AG08395 (cell line): ENCODE results near the gene CCL26.
"Not testable (repeated sequence)": the region's sequence is repeated elsewhere in the genome, so short reads cannot be mapped to it uniquely, and the experiment has no call there.

Experiments
- DNase-seq: peaks from one replicate; pipeline ENCODE4 v3.0.0; 2012; ENCODE audit warnings: mixed read lengths, low spot score

The CCL26 gene

DNA sequence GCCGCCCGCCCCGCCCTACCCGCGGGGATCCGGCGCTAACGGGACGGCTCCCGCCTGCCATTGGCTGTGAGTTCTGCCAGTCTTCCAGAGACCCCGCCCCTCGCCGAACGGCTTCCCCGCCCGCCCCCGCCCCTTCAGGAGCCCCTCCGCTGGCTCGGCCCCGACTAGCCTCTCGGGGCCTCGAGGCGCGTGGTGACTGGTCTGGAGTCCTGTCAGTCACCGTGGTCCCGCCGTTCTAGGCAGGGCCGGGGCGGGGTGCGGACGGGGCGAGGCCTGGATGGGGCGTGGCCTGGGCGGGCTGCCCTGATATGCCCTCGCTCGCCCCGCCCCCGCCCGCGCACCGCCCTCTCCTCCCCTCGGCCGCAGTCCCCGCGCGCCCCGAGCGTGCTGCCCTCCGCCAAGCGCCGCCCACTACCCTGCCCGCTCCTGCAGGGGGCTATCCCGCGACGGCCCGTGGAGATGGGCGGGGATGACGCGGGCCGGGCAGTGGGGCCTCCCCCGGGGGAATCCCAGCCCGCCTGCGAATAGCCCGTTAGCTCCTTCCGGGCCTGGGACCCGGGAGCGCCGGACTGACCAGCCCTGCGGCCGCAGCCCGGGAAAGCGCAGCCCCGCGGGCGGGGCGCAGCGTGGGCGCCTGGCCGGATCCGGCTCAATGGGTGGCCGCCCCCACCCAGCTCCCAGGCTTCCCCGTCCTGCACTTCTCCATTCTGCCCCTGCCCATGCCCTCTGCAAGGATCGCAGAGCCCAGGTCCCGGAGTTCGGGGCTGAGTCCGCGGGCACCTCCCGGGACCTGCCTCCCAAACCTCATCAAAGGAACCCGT is 32.8 kb downstream of the CCL26 start:
- DNase-seq = peak; percentile 99

DNA sequence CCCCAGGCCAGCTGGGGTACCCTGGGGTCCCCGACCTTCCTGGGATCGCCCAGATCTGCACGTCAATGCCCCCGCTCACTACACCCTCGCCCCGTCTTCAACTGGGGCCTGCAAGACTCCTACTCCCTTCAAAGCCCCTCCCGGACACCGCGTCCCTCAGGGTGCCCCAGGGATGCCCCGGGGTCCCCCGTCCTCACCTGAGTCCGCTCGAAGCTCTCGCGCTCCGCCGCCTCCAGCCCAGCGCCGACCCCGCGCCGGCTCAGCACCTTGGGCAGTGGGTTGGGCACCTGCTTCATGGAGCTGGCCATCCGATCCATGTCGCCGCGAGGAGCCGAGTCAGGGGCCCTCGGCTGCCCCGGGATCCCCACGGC is 33.4 kb downstream of the CCL26 start, which contains the start of gene HIP1:
Gene HIP1, minus strand, starts transcription at position 338 of the 371 bp plus-strand sequence. Its CDS starts 21 bp downstream, at position 317.
- DNase-seq = no peak

DNA sequence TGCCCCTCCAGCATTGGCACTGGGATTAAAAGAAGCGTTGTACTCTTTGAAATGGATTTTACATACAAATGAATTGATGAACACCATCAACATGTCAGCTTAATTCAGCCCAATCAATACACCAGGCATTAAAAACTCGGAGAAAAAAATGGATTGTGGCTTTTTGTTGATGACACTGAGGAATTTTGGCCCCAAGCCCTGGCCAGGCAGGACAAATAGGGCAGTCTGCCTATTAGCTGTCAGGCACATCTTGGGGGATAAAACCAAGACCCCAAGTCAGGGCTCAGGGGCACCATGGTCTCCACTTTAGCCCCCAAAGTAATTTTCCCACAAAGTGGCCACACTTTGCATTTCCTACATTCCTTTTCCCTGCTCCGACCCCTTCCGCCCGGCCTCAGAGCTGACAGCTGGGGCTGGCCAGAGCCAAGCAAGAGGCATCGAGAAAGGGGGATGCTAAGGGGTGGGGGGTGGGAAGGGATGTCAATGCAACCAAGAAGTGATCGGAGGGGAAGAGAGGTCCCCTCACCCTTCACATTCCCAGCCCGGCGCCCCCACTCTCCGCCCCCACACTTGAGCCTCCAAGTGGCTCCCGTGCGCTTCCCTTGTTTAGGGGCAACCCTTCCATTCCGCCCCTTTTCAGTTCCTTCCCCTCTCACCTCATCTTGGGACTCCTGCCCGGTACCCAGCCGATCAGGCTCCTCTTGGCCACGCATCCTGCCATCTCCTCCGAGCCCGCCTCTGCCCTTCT is 34.0 kb downstream of the CCL26 start:
- DNase-seq = no peak

DNA sequence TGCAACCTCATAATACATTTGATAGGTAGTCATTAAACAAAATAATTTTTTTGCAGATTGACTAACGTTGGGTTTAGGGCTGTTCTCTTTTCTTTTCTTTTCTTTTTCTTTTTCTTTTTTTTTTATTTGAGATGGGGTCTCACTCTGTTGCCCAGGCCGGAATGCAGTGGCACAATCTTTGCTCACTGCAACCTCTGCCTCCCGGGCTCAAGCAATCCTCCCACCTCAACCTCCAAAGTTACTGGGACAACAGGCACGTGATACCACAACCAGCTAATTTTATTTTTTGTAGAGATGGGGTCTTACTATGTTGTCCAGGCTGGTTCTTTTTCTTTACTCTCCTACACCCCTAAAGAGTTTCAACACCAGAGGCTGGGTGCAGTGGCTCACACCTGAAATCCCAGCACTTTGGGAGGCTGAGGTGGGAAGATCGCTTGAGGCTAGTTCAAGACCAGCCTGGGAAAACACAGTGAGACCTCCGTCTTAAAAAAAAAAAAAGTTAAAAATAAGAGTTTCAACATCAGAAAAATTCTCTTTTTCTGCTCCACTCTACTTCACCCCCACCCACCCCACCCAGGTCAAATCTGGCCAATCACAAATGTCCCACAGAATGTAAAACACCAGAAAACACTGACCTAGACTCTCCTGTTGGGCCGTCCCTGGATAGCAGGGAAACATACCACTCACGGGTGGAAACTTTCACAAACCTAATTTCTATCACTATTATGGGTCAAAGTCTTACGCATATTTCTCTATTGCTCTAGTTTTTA is 36.2 kb downstream of the CCL26 start:
- no peak for DNase-seq

DNA sequence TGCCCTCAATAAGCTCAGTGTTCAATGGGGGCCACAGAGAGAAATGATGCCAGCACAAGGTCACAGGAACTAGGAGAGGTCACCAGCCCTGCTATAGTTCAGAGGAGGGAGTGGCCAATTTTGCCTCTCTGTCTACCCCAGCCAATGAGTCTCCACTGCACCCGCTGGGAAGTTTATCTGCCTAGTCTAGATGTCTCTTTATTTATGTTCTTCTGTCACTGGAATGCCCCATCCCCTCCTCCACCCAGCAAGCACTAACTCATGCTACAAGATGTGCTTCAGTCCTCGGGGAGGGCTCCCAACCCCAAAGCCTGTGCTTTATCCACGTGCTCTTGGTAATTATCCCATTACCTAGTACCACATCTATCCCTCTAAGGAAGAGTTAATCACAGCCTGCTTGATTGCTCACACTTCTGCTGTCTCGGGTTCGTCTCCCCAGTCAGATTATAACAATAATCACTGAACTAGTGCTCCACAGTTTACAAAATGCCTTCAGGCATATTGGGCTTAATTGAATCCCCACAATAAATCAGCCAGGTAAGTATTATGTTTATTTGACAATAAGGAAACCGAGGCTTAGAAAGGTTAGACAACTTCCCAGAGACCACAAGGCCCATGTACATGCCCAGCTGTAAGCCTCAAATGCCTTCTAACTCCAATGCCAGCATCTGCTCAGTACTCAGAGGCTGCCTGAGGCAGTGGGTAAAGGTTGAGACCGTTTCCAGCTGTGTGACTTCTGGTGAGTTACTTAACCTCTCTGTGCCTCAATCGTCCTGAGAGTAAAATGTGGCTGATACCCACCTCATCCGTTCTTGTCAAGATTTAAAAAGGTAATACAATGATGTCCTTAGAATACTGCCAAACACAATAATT is 37.2 kb downstream of the CCL26 start:
- DNase-seq = no peak

DNA sequence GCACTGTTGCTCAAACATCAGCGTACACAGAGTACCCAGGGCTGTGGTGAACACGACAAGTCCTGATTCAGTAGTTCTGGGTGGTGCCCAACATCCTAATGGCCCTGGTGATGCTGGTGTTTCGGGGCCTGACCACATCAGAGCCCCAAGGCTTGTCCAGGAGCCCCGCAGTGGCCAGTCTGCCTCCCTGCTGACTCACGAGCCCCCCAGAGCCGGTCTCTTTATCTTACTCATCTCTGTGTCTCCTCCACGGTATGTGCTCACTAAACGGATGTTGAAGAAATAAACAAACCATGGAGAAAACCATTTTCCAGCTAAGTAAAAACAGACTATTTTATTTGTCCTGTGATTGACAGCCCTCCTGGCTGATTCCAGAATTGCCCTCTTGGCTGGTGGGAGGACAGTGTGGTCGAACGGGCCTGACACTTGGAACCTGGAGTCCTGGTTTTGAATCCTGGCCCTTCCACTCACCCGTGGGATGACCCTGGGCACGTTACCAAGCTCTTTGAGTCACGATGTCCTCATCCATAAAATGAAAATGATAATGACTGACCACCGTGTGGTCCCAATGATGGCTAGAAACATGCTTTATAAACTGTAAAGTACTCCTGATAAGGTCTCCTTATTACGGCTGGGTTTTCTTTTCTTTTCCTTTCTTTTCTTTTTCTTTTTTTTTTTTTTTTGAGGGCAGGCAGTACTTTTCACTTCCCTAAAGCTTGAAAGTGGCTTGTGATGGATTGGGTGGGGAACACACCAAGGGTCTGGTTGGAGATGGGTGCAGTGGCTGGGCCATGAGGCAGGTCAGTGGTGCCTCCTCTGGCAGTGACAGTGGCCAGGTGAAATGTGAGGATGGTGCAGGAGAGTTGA is 39.0 kb downstream of the CCL26 start:
- DNase-seq = peak; percentile 92

DNA sequence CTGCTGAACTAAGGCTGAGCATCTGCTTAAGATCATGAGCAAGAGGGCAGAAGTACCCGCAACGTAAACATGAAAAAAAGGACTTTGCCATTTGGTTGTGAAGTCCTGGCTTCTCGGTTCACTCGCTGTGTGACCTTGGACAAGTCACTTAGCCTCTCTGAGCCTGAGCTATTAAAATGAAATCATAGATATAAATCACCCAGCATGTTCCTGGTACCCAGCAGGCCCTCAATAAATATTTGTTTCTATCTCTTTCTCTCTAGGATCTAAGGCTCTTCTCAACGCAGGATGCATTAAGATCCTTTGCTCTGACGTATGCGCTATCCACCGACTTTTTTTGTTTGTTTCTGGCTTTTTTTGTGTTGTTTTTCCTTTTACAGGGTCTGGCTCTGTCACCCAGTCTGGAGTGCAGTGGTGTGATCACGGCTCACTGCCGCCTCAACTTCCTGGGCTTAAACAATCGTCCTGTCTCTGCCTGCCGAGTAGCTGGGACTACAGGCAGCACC is 39.9 kb downstream of the CCL26 start:
- no peak for DNase-seq

DNA sequence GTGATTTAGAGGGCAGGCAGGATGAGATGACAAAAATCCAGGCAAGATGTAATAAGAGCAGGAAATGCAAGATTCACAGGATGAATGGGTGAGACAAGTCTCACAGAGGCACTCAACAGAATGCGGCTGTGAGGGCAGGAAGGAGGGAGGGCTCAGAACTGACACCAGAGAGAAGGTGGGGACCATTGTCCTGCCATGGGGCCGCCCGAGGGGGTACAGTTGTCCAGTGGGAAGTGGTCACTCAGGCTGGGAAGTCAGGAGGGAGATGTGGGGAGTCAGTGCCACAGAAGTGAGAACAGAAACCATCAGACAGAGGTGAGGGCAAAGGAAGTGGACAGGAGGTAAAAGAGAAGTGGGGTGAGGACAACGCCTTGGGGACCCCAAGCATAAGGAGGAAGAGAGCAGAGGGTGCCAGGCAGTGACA is 42.1 kb downstream of the CCL26 start:
- no peak for DNase-seq

DNA sequence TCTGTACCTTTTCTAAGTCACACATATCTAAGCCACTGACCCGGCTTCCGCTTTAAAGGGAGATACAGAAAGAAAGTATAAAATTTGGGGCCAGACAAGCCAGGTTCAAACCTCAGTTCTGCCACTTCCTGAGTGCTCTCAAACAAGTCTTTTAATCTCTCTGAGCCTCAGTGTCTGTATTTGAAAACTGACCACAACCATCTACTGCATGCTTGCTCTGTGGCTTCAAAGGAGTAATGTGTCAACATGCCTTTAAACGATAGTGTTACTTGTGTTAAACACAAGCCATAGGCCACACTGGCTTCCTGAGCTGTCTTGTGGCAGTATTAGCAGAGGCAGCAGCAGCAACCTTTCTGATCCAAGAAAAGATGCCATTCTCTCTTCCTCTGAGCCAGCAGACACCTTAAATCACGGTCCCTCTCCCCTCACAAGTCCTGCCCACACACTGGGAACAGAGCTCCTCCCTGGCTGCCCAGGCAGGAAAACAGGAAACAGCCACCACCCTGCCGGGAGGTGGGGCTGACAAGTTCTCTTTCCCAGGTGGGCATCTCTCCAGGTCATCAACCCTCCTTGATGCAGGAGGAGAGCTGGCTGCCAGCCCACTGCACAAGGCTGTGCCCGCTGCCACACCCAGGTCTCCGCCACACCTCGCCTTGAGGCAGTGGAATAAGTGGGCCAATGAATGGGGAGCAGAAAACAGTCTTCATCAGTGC is 44.0 kb downstream of the CCL26 start:
- no peak for DNase-seq

DNA sequence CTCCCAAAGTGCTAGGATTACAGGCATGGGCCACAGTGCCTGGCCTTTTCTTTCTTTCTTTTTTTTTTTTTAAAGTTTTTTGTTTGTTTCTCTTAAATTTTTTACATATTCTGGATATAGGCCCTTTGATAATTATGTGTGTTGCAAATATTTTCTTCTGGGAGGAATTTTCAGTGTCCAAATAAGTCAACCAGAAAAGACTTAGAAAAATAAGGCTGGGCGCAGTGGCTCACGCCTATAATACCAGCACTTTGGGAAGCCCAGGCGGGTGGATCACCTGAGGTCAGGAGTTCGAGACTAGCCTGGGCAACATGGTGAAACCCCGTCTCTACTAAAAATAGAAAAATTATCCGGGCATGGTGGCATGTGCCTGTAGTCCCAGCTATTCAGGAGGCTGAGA is 44.7 kb downstream of the CCL26 start:
- DNase-seq = not testable (repeated sequence)

DNA sequence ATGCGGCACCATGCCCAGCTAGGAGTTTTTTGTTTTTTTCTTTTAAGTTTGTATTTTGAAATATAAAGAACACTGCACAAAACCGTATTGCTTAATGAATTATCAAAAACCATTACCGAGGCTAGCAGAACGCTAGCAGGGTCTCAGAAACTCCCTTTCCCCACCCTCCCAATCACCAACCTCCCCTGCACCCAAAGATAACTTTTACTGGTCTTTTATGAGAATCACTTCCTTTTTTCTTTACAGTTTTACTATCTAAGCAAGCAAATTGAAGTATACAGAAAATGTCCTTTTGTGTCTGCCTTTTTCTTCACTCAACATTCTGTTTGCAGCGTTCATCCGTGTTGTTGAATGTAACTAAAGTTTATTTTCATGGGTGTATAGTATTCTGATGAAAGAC is 46.7 kb downstream of the CCL26 start:
- DNase-seq = no peak

DNA sequence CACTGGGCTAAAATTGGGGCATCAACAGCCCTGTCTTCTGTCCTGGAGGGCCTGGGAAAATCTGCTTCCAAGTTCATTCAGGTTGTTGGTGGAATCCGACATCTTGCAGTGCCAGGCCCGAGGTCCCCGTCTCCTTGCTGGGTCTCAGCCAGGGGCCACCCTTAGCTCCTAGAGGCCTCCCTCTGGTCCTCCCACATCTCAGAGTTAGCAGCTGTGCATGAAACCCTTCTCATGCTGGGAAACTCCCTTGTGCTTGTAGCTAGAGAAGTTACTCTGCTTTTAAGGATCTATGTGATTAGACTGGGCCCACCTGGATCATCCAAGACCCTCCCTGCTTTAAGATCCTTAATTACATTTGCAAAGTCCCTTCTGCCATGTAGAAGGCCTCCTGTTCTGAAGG is 48.6 kb downstream of the CCL26 start:
- DNase-seq = no peak

DNA sequence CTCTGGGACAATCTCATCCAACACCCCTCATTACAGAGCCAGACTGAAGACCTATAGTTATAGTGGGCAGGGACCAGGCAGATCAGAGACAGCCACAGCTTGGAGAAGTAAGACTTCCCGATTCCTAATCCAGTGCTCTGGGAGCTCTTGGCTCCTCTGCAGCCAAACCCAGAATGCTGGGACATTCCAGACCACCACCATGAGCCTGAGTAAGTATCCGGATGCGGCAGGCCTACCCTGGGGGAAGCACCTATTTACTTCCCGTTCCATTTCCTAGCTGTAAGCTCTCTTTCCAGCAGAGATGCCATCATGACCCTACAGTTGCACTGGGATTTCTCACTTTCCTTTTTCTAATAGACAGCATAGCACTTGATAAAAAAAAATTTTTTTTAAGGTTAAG is 49.6 kb downstream of the CCL26 start:
- DNase-seq = no peak

DNA sequence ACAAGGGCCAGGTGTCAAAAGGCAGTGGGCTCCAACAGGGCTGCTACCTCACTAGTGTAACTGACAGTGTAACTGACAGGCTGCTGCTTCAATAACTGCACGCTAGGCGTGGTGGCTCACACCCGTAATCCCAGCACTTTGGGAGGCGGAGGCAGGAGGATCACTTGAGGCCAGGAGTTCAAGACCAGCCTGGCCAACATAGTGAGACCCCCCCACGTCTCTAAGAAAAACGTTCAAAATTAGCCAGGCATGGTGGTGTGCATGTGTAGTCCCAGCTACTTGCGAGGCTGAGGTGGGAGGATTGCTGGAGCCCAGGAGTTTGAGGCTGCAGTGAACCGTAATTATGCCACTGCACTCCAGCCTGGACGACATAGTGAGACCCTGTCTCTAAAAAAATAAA is 50.1 kb downstream of the CCL26 start:
- DNase-seq = not testable (repeated sequence)

DNA sequence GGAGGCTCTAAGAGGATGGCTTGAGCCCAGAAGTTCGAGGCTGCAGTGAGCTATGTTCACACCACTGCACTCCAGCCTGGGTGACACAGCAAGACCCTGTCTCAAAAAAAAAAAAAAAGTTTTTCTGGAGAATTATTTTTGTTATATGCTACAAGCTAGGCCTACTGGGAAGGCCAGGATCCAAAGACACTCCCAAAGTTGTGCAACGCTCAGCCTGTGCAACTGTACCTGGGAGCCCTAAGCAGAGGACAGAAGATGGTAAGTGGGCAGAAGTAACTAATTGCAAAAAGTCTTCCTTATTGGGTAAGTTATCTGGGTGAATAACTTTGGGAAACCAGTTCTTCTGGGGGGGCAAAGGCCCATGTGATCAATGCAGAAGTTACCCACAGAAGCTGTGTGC is 50.6 kb downstream of the CCL26 start:
- DNase-seq = no peak

DNA sequence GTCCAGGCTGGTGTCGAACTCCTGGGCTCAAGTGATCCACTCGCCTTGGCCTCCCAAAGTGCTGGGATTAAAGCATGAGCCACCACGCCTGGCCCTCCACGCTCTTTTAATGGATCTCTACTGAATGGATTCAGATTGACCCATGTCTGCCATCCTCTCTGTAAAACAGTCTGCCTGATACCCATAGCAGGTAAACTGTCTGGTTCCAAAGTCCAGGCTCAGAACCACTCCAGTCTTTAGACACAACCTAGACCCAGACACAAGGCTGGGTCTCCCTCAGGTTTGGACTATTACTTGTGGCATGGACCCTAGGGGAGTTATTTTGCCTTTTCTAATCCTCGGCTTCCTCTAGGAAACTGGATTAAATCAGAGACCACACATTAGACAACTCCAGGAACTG is 52.4 kb downstream of the CCL26 start:
- no peak for DNase-seq
